ENCODE results near the gene EVA1A.

DNA sequence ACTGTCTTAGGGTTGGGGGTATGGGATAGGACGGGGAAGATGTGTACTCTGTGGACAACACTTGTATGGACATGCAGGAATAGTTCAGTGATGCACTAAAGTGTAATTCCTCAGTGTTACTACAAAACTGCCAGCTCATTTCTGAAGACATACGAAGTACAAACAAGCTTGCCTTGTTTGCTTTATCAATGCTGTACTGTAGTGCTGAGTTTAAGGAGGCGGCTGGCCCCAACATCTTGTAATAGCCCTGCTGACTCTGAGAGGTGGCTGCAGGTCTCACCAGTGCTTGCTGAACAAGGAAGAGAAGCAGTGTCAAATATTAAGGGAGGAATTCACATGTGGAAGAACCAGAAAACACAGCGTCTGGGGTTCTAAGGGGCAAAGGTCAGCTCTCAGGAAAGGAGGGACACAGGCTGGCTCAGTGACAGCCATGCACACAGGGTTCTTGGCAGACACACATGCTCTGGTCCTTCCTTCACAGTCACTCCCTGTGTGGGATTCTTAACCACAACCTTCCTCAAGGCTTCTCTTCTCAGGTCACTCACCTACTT is 39.8 kb upstream of the EVA1A start:
- TF ChIP-seq POLR2A (IDR thresholded peaks at IDR 0.05; ENCODE audit: low read depth, low read length) (no peak), POLR2AphosphoS5 (IDR thresholded peaks at IDR 0.05; ENCODE audit: low read depth, low read length) (no peak)

Measured in GM12892 (cell line).